ENCODE measurements around the gene ZNF446.
"Not testable (repeated sequence)": the region's sequence is repeated elsewhere in the genome, so short reads cannot be mapped to it uniquely, and the experiment has no call there.

The ZNF446 gene

GRCh38 chr19:58475714-58476497, at the start of gene ZNF446:
ZNF446 (plus strand) TSS chr19:58476352; CDS start chr19:58477219, 867 bp downstream.
- Histone ChIP-seq H3K4me1 (ENCODE audit: control insufficient read depth in 2 of 2, insufficient read depth in 2 of 2, low read length in 2 of 2) (peaks cover 13 to 17% of the 10 kb centered on the region in 2 donors), H3K36me3 (ENCODE audit: control insufficient read depth in 2 of 2, insufficient read depth in 2 of 2, low read length in 2 of 2) (peaks cover 23 to 26% of the 10 kb centered on the region in 2 donors), H3K27me3 (ENCODE audit: control insufficient read depth in 2 of 2, insufficient read depth in 2 of 2, low read length in 2 of 2) (no peaks in the 10 kb centered on the region), H3K4me3 (ENCODE audit: low read length in 2 of 2) (peak within 1 kb of the TSS; percentile 78 to 88), H3K27ac (ENCODE audit: low read depth in 2 of 2, low read length in 2 of 2) (peak within 1 kb of the TSS; percentile 89), H3K9ac (ENCODE audit: low read depth in 1 of 2, low read length in 2 of 2) (peak within 1 kb of the TSS; percentile 80), H3K9me3 (ENCODE audit: control insufficient read depth in 2 of 2, low read length in 2 of 2) (no peaks in the 10 kb centered on the region)

DNA sequence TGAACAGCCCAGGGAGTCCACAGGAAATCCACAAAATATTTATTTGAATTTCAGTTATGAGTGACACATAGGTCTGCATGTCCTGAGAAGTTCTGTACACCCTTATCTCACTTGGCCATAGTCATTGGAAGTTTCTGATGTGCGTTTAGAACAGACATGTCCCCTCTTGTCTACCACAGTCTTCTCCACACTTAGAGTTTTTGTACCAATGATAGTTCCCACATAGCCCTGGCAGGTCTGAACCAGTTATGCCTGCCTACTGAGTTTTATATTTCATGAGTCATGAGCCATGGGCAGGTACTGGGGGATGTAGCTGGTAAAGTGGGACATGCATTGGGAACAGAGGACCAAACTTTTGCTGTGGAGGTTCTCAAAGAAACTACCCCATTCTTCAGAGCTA, 47.5 kb upstream of the ZNF446 start:
- H3K27ac ChIP-seq (ENCODE audit: low read depth in 2 of 2, low read length in 2 of 2): no peak overlapping the region
- peaks cover under 1 to 13% of the 10 kb centered on the region in 2 donors for H3K36me3 ChIP-seq (ENCODE audit: control insufficient read depth in 2 of 2, insufficient read depth in 2 of 2, low read length in 2 of 2)
- H3K9me3 ChIP-seq (ENCODE audit: control insufficient read depth in 2 of 2, low read length in 2 of 2): peaks cover 33 to 43% of the 10 kb centered on the region in 2 donors

DNA sequence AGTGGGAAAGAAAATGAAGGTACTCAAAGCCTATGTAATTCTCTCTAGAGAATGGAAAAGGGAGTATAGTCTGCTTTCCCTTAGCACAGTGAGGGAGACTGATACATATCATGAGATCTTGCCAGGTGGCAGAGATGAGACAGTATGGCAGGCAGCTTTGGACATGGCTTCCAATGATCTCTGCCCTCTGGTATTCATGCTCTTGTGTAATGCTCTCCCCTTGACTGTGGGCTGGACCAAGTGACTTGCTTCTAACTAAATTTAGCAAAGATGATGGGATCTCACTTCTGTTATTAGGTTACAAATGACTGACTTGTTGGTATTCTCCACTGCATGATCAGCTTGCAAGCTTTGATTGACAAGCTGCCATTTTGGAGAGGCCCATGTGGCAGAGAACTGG, 46.4 kb upstream of the ZNF446 start:
- no peak overlapping the region for H3K27ac ChIP-seq (ENCODE audit: low read depth in 2 of 2, low read length in 2 of 2)
- H3K4me1 ChIP-seq (ENCODE audit: control insufficient read depth in 2 of 2, insufficient read depth in 2 of 2, low read length in 2 of 2): no peaks in the 10 kb centered on the region
- peaks cover 12 to 24% of the 10 kb centered on the region in 2 donors for H3K36me3 ChIP-seq (ENCODE audit: control insufficient read depth in 2 of 2, insufficient read depth in 2 of 2, low read length in 2 of 2)
- H3K9me3 ChIP-seq (ENCODE audit: control insufficient read depth in 2 of 2, low read length in 2 of 2): peaks cover 44 to 53% of the 10 kb centered on the region in 2 donors
- H3K27me3 ChIP-seq (ENCODE audit: control insufficient read depth in 2 of 2, insufficient read depth in 2 of 2, low read length in 2 of 2): no peaks in the 10 kb centered on the region
- no peak overlapping the region for H3K4me3 ChIP-seq (ENCODE audit: low read length in 2 of 2)
- no peak overlapping the region for H3K9ac ChIP-seq (ENCODE audit: low read depth in 1 of 2, low read length in 2 of 2)

More for the DNA sequence above, 47.5 kb upstream of the ZNF446 start:
- H3K4me3 ChIP-seq (ENCODE audit: low read length in 2 of 2): no peak overlapping the region
- no peaks in the 10 kb centered on the region for H3K27me3 ChIP-seq (ENCODE audit: control insufficient read depth in 2 of 2, insufficient read depth in 2 of 2, low read length in 2 of 2)
- no peaks in the 10 kb centered on the region for H3K4me1 ChIP-seq (ENCODE audit: control insufficient read depth in 2 of 2, insufficient read depth in 2 of 2, low read length in 2 of 2)
- H3K9ac ChIP-seq (ENCODE audit: low read depth in 1 of 2, low read length in 2 of 2): no peak overlapping the region

DNA sequence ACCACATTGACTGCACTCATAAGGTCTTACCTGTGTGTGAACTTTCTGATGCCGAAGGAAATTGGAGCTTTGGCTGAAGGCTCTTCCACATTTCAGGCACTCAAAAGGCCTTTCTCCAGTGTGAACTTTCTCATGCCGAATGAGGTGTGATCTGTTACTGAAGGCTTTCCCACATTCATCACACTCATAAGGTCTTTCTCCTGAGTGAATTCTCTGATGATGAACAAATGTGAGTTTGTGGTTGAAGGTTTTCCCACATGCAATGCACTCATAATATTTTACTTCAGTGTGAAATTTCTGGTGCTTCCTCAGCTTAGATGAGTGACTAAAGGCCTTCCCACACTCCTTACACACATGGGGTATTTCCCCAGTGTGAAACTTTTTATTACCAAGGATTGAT, 41.9 kb upstream of the ZNF446 start:
- H3K27ac ChIP-seq (ENCODE audit: low read depth in 2 of 2, low read length in 2 of 2): no peak overlapping the region
- H3K4me3 ChIP-seq (ENCODE audit: low read length in 2 of 2): peak overlapping the region in 1 of 2 donors; percentile 22

DNA sequence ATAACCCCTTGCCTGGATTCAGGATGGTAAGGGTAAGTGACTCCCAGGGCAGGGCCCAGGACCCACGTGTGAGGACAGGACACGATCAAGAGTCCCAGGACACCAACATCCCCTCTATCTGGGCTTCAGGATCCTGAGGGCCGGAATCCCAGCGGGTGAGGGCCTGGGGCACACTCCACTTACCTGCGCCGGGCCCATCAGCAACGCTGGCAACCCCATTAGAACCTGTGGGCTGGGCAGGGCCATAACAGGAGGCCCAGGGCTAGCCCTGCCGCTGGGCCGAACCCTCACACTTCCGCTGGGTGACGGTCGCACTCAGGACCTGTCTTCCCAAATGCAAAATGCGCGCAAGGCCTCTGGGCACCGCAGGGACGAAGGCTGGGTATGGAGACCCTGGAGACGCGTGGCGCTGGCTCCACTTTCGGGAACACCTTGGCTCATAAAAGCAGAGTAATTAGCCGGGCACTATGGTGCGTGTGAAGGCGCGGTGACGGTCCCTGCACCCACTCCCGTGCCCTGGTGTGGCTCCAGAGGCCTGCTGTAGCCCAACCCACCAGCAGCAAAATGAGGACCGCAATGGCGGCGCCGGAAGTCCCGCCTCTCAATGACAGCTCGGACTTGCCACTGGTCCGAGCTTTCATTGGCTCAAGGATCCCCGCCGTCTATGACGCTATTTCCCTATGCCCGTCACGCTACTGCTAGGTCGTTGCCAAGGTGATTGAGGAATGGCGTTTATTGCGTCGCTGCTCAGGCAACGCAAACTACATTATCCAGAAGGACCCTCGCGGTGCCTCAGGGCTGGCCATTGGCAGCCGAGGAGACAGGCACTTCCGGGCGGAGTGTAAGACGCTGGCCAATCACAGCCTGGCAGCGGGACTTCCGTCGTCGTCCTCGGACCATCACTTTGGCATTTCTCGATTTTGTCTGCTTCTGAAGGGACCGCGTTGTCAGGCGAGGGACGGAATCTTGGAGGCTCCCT, 36.3 kb upstream of the ZNF446 start, which contains the start of gene ZNF132:
Gene ZNF132, minus strand, starts transcription at position 578 of the 979 bp plus-strand sequence. Its CDS starts 332 bp downstream, at position 246.
- H3K27me3 ChIP-seq (ENCODE audit: control insufficient read depth in 2 of 2, insufficient read depth in 2 of 2, low read length in 2 of 2): no peaks in the 10 kb centered on the region
- peak within 1 kb of the TSS; percentile 56 to 63 for H3K9ac ChIP-seq (ENCODE audit: low read depth in 1 of 2, low read length in 2 of 2)
- peaks cover 6 to 9% of the 10 kb centered on the region in 2 donors for H3K4me1 ChIP-seq (ENCODE audit: control insufficient read depth in 2 of 2, insufficient read depth in 2 of 2, low read length in 2 of 2)
- H3K9me3 ChIP-seq (ENCODE audit: control insufficient read depth in 2 of 2, low read length in 2 of 2): peaks cover 7 to 24% of the 10 kb centered on the region in 2 donors
- H3K4me3 ChIP-seq (ENCODE audit: low read length in 2 of 2): peak within 1 kb of the TSS; percentile 82 to 91
- H3K27ac ChIP-seq (ENCODE audit: low read depth in 2 of 2, low read length in 2 of 2): peak within 1 kb of the TSS; percentile 54 to 79
- peaks cover 7 to 24% of the 10 kb centered on the region in 2 donors for H3K36me3 ChIP-seq (ENCODE audit: control insufficient read depth in 2 of 2, insufficient read depth in 2 of 2, low read length in 2 of 2)

More for the DNA sequence above, 41.9 kb upstream of the ZNF446 start:
- H3K36me3 ChIP-seq (ENCODE audit: control insufficient read depth in 2 of 2, insufficient read depth in 2 of 2, low read length in 2 of 2): peaks cover 21 to 50% of the 10 kb centered on the region in 2 donors
- H3K27me3 ChIP-seq (ENCODE audit: control insufficient read depth in 2 of 2, insufficient read depth in 2 of 2, low read length in 2 of 2): no peaks in the 10 kb centered on the region
- H3K4me1 ChIP-seq (ENCODE audit: control insufficient read depth in 2 of 2, insufficient read depth in 2 of 2, low read length in 2 of 2): peaks cover 0 to 3% of the 10 kb centered on the region in 2 donors
- H3K9ac ChIP-seq (ENCODE audit: low read depth in 1 of 2, low read length in 2 of 2): no peak overlapping the region
- peaks cover 52 to 65% of the 10 kb centered on the region in 2 donors for H3K9me3 ChIP-seq (ENCODE audit: control insufficient read depth in 2 of 2, low read length in 2 of 2)

DNA sequence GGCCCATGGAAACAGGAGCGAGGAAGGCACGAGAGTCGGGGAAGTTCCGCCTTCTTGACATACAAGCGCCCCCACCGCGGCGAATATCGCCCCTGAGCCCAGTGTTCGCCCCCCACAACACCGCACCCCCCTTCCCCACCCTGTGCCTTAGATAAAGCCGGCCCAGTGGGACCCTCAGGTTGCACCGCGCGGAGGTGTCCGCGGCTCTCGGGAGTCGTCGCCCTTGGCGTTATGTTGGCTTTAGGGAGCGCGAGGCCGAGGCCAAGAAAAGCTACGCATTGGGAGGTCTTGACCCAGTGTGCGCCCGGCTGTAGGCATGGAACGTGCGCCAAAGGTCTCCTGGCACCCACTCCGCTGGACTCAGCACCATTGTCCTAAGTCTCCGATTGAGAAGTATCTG, 35.6 kb upstream of the ZNF446 start:
- H3K4me1 ChIP-seq (ENCODE audit: control insufficient read depth in 2 of 2, insufficient read depth in 2 of 2, low read length in 2 of 2): peaks cover 6 to 9% of the 10 kb centered on the region in 2 donors
- no peaks in the 10 kb centered on the region for H3K27me3 ChIP-seq (ENCODE audit: control insufficient read depth in 2 of 2, insufficient read depth in 2 of 2, low read length in 2 of 2)
- H3K9me3 ChIP-seq (ENCODE audit: control insufficient read depth in 2 of 2, low read length in 2 of 2): peaks cover 3 to 19% of the 10 kb centered on the region in 2 donors
- peak overlapping the region; percentile 82 to 91 for H3K4me3 ChIP-seq (ENCODE audit: low read length in 2 of 2)
- peak overlapping the region in 1 of 2 donors; percentile 27 for H3K9ac ChIP-seq (ENCODE audit: low read depth in 1 of 2, low read length in 2 of 2)
- H3K36me3 ChIP-seq (ENCODE audit: control insufficient read depth in 2 of 2, insufficient read depth in 2 of 2, low read length in 2 of 2): peaks cover 6 to 17% of the 10 kb centered on the region in 2 donors
- H3K27ac ChIP-seq (ENCODE audit: low read depth in 2 of 2, low read length in 2 of 2): peak overlapping the region; percentile 54 to 66

DNA sequence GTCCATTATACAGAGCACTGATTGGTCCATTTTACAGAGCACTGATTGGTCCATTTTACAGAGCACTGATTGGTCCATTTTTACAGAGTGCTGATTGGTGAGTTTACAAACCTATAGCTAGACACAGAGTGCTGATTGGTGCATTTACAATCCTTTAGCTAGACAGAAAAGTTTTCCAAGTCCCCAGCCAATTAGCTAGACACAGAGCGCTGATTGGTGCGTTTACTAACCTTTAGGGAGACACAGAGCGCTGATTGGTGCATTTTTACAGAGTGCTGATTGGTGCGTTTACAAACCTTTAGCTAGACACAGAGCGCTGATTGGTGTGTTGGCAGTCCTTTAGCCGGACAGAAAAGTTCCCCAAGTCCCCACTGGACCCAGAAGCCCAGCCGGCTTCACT, 33.2 kb upstream of the ZNF446 start:
- not testable (repeated sequence) for H3K27me3 ChIP-seq (ENCODE audit: control insufficient read depth in 2 of 2, insufficient read depth in 2 of 2, low read length in 2 of 2); H3K36me3 ChIP-seq (ENCODE audit: control insufficient read depth in 2 of 2, insufficient read depth in 2 of 2, low read length in 2 of 2); H3K9me3 ChIP-seq (ENCODE audit: control insufficient read depth in 2 of 2, low read length in 2 of 2); H3K4me3 ChIP-seq (ENCODE audit: low read length in 2 of 2); H3K4me1 ChIP-seq (ENCODE audit: control insufficient read depth in 2 of 2, insufficient read depth in 2 of 2, low read length in 2 of 2); H3K9ac ChIP-seq (ENCODE audit: low read depth in 1 of 2, low read length in 2 of 2); H3K27ac ChIP-seq (ENCODE audit: low read depth in 2 of 2, low read length in 2 of 2)

- not testable (repeated sequence) for H3K4me3 ChIP-seq (ENCODE audit: low read length in 2 of 2); H3K9ac ChIP-seq (ENCODE audit: low read depth in 1 of 2, low read length in 2 of 2); H3K9me3 ChIP-seq (ENCODE audit: control insufficient read depth in 2 of 2, low read length in 2 of 2); H3K4me1 ChIP-seq (ENCODE audit: control insufficient read depth in 2 of 2, insufficient read depth in 2 of 2, low read length in 2 of 2); H3K27ac ChIP-seq (ENCODE audit: low read depth in 2 of 2, low read length in 2 of 2); H3K27me3 ChIP-seq (ENCODE audit: control insufficient read depth in 2 of 2, insufficient read depth in 2 of 2, low read length in 2 of 2); H3K36me3 ChIP-seq (ENCODE audit: control insufficient read depth in 2 of 2, insufficient read depth in 2 of 2, low read length in 2 of 2)
These were observed 27.3 kb upstream of the ZNF446 start for GRCh38 chr19:58448860-58449259.

DNA sequence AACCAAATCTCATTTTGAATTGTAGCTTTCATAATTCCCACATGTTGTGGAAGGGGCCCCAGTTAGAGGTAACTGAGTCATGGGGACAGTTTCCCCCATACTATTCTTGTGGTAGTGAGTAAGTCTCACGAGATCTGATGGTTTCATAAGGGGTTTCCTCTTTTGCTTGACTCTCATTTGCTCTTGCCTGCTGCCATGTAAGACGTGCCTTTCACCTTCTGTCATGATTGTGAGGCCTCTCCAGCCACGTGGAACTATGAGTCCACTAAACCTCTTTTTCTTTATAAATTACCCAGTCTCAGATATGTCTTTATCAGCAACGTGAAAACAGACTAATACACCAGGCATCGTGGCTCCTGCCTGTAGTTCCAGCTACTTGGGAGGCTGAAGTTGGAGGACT, 26.2 kb upstream of the ZNF446 start:
- not testable (repeated sequence) for H3K27me3 ChIP-seq (ENCODE audit: control insufficient read depth in 2 of 2, insufficient read depth in 2 of 2, low read length in 2 of 2); H3K9ac ChIP-seq (ENCODE audit: low read depth in 1 of 2, low read length in 2 of 2); H3K9me3 ChIP-seq (ENCODE audit: control insufficient read depth in 2 of 2, low read length in 2 of 2); H3K27ac ChIP-seq (ENCODE audit: low read depth in 2 of 2, low read length in 2 of 2); H3K4me1 ChIP-seq (ENCODE audit: control insufficient read depth in 2 of 2, insufficient read depth in 2 of 2, low read length in 2 of 2); H3K4me3 ChIP-seq (ENCODE audit: low read length in 2 of 2); H3K36me3 ChIP-seq (ENCODE audit: control insufficient read depth in 2 of 2, insufficient read depth in 2 of 2, low read length in 2 of 2)

Data from mucosa of rectum (tissue), 2 donors.